ENCODE results near the gene SLC25A21.
"Not testable (repeated sequence)": the region's sequence is repeated elsewhere in the genome, so short reads cannot be mapped to it uniquely, and the experiment has no call there.

SLC25A21 gene

GRCh38 chr14:36719823-36720222, 452.6 kb downstream of the SLC25A21 start:
- intact Hi-C loops (cut with micrococcal nuclease): no loop called here
- H3K27ac Mint-ChIP-seq: no peak overlapping the region
- no peaks in the 10 kb centered on the region for H3K36me3 Mint-ChIP-seq (ENCODE audit: low read depth)
- H3K4me1 Mint-ChIP-seq (ENCODE audit: low read depth): no peaks in the 10 kb centered on the region
- no peak overlapping the region for H3K4me3 Mint-ChIP-seq
- H3K27me3 Mint-ChIP-seq: no peaks in the 10 kb centered on the region
- no peaks in the 10 kb centered on the region for H3K9me3 Mint-ChIP-seq

- H3K27ac Mint-ChIP-seq: no peak overlapping the region
- no peaks in the 10 kb centered on the region for H3K9me3 Mint-ChIP-seq
- no peak overlapping the region for H3K4me3 Mint-ChIP-seq
- no peaks in the 10 kb centered on the region for H3K4me1 Mint-ChIP-seq (ENCODE audit: low read depth)
- intact Hi-C loops (cut with micrococcal nuclease): no loop called here
- no peaks in the 10 kb centered on the region for H3K36me3 Mint-ChIP-seq (ENCODE audit: low read depth)
- H3K27me3 Mint-ChIP-seq: no peaks in the 10 kb centered on the region
Observed at GRCh38 chr14:36718216-36718615, 454.2 kb downstream of the SLC25A21 start.

GRCh38 chr14:36717363-36717762, 455.0 kb downstream of the SLC25A21 start:
- intact Hi-C loops (cut with micrococcal nuclease): no loop called here
- Mint-ChIP-seq H3K27me3 (no peaks in the 10 kb centered on the region), H3K4me1 (ENCODE audit: low read depth) (no peaks in the 10 kb centered on the region), H3K4me3 (no peak overlapping the region), H3K36me3 (ENCODE audit: low read depth) (no peaks in the 10 kb centered on the region), H3K27ac (no peak overlapping the region), H3K9me3 (no peaks in the 10 kb centered on the region)

DNA sequence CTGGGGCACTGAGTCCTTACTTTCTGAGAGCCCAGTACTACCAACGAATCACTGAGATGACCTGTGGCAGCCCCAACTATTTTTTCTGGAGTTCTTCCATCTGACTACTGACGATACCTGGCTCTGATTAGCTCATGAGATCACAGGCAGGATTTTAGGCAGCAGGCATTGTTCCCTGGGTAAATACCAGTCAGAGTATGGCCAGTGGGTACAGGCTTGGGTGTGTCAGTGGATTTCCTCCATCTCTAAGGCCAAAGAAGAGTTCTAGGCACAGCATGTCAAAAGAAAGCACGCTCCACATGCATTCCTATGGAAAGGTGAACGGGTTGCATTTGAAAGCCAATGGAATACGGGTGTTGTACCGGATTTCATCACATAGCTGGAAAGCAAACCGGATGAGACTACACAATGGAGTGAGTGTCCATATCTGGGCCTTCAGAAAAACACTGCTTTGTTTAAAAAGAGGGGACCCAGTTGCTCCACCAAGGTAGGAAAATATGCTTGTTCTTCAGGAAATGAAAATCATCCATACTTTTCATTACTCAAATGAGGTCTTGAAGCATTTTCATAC, 455.7 kb downstream of the SLC25A21 start:
- H3K27me3 Mint-ChIP-seq: no peaks in the 10 kb centered on the region
- H3K4me3 Mint-ChIP-seq: no peak overlapping the region
- H3K9me3 Mint-ChIP-seq: no peaks in the 10 kb centered on the region
- no peak overlapping the region for H3K27ac Mint-ChIP-seq
- H3K4me1 Mint-ChIP-seq (ENCODE audit: low read depth): no peaks in the 10 kb centered on the region
- no peaks in the 10 kb centered on the region for H3K36me3 Mint-ChIP-seq (ENCODE audit: low read depth)
- intact Hi-C loops (cut with micrococcal nuclease): no loop called here

DNA sequence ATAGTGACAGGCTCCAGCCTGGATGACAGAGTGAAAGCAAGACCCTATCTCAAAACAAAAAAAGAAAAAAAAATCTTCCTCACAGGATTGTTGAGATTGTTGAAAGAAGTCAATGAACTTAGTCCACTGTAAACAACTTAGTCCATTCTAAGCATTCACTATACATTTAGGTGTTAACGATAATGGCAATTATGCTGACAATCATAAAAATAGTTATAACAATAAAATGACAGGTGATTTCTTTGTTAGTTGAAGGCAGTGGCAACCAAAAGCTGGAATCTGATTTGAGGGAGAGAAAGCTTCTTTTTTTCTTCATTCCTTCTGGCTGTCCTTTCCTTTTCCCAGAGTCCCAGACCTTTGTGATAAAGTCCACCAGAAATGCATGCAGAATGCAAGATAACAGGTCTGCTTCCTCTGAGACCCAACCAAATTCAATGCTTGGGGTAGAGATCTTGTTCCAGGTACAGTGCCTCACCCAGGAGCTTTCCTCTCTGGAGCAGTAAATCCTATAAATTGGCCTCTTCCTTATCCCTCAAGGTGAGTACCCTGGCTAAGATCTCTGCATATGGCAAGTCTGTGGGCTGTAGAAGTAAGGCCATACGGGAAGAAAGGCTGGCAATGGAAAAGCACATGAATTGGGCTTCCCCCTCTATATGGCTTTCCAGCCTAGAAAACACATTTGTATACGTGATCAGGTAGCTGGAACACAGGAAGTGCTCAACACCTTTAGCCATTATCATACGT, 458.3 kb downstream of the SLC25A21 start:
- H3K27ac Mint-ChIP-seq: no peak overlapping the region
- no peaks in the 10 kb centered on the region for H3K27me3 Mint-ChIP-seq
- no peak overlapping the region for H3K4me3 Mint-ChIP-seq
- no peaks in the 10 kb centered on the region for H3K36me3 Mint-ChIP-seq (ENCODE audit: low read depth)
- no peaks in the 10 kb centered on the region for H3K4me1 Mint-ChIP-seq (ENCODE audit: low read depth)
- intact Hi-C loops (cut with micrococcal nuclease): no loop called here
- H3K9me3 Mint-ChIP-seq: no peaks in the 10 kb centered on the region

DNA sequence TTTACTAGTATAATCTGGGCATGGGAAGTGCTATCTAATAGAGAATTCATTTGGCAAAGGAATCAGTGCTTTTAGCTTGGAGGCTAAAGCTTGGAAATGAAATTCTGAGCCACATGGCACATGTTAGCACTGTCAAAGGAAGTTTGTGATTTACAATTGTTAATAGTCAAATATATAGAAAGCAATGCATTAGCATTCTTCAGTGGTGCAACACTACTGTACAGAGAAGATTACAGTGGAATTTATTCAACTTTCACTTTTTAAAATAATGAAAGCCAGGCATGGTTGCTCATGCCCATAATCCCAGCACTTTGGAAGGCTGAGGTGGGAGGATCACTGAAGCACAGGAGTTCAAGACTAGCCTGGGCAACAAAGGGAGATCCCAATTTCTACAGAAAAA, 464.8 kb downstream of the SLC25A21 start:
- no peaks in the 10 kb centered on the region for H3K4me1 Mint-ChIP-seq (ENCODE audit: low read depth)
- no peaks in the 10 kb centered on the region for H3K27me3 Mint-ChIP-seq
- H3K9me3 Mint-ChIP-seq: no peaks in the 10 kb centered on the region
- no peaks in the 10 kb centered on the region for H3K36me3 Mint-ChIP-seq (ENCODE audit: low read depth)
- H3K27ac Mint-ChIP-seq: no peak overlapping the region
- no peak overlapping the region for H3K4me3 Mint-ChIP-seq
- intact Hi-C loops (cut with micrococcal nuclease): no loop called here

- no peaks in the 10 kb centered on the region for H3K4me1 Mint-ChIP-seq (ENCODE audit: low read depth)
- H3K27me3 Mint-ChIP-seq: no peaks in the 10 kb centered on the region
- H3K27ac Mint-ChIP-seq: no peak overlapping the region
- intact Hi-C loops (cut with micrococcal nuclease): no loop called here
- H3K4me3 Mint-ChIP-seq: no peak overlapping the region
- H3K9me3 Mint-ChIP-seq: peaks cover 11% of the 10 kb centered on the region
- H3K36me3 Mint-ChIP-seq (ENCODE audit: low read depth): no peaks in the 10 kb centered on the region
Observed at GRCh38 chr14:36702474-36702873, 469.9 kb downstream of the SLC25A21 start.

GRCh38 chr14:36701132-36701531, 471.3 kb downstream of the SLC25A21 start:
- Mint-ChIP-seq H3K27me3 (no peaks in the 10 kb centered on the region), H3K9me3 (peaks cover 18% of the 10 kb centered on the region), H3K27ac (no peak overlapping the region), H3K4me1 (ENCODE audit: low read depth) (no peaks in the 10 kb centered on the region), H3K4me3 (no peak overlapping the region), H3K36me3 (ENCODE audit: low read depth) (no peaks in the 10 kb centered on the region)
- intact Hi-C loops (cut with micrococcal nuclease): no loop called here

DNA sequence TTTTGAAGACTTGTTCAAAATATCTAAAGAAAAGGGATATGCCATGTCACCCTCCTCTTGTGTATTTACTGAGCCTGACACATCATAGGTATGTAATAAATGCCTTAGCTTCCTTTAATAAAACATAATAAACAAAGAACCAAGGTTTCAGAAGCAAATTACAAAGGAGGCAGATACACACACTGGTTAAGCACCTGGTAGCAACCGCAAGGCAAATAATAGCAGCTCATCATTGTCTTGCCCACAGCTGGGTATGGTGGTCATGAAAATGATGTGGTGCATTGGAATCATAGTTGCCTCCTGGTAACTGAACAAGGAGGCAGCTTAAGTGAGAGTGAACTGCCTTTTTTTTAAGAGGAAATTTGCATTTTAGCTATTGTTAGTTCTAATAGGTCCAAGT, 471.8 kb downstream of the SLC25A21 start:
- intact Hi-C loops (cut with micrococcal nuclease): no loop called here
- peaks cover 18% of the 10 kb centered on the region for H3K9me3 Mint-ChIP-seq

DNA sequence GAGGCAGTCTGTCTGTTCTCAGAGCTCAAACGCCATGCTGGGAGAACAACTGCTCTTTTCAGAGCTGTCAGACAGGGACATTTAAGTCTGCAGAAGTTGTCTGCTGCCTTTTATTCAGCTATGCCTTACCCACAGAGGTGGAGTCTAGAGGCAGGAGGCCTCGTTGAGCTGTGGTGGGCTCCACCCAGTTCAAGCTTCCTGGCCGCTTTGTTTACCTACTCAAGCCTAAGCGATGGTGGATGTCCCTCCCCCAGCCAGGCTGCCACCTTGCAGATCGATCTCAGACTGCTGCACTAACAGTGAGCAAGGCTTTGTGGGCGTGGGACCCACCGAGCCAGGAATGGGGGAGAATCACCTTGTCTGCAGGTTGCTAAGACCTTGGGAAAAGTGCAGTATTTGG, 473.0 kb downstream of the SLC25A21 start:
- H3K36me3 Mint-ChIP-seq (ENCODE audit: low read depth); intact Hi-C loops (cut with micrococcal nuclease); H3K4me1 Mint-ChIP-seq (ENCODE audit: low read depth); H3K27me3 Mint-ChIP-seq; H3K27ac Mint-ChIP-seq; H3K4me3 Mint-ChIP-seq: not testable (repeated sequence)
- peaks cover 18% of the 10 kb centered on the region for H3K9me3 Mint-ChIP-seq

More for the DNA sequence above, 471.8 kb downstream of the SLC25A21 start:
- Mint-ChIP-seq H3K4me1 (ENCODE audit: low read depth) (no peaks in the 10 kb centered on the region), H3K27ac (no peak overlapping the region), H3K36me3 (ENCODE audit: low read depth) (no peaks in the 10 kb centered on the region), H3K4me3 (no peak overlapping the region), H3K27me3 (no peaks in the 10 kb centered on the region)

DNA sequence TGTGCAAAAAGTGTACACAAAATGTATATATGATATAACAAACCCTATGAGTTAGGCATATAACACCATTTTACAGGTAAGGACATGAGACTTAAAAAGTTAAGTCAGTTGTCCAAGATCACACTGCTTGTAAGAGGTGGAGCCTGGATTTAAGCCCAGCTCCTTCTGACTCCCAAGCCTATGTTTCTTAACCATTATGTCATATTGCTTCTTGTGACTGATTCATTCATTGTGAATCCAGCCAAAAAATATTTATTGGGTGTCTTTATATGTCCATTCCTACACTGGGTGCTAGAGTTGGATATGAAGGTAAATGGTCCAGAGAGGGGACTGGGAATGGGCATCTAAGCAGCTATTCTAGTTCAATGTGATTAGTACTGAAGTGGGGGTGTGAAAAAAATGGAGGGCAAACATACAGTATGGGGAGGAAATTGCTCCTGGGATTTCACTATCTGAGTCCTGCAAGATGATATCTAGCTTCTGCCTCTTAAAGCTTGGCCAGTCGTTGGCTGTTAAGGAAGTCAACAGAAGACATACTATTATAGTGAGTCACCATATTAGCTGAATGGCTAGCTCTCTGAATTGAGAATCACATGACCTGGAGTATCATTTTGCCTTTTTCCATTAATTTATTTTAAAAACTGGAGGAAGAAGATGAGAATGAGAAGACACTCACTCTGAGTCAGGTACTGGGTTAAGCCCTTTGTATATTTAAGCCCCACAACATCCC, 481.9 kb downstream of the SLC25A21 start:
- Mint-ChIP-seq H3K4me1 (ENCODE audit: low read depth) (no peaks in the 10 kb centered on the region), H3K9me3 (no peaks in the 10 kb centered on the region), H3K27me3 (no peaks in the 10 kb centered on the region), H3K36me3 (ENCODE audit: low read depth) (no peaks in the 10 kb centered on the region), H3K27ac (no peak overlapping the region), H3K4me3 (no peak overlapping the region)
- intact Hi-C loops (cut with micrococcal nuclease): no loop called here

DNA sequence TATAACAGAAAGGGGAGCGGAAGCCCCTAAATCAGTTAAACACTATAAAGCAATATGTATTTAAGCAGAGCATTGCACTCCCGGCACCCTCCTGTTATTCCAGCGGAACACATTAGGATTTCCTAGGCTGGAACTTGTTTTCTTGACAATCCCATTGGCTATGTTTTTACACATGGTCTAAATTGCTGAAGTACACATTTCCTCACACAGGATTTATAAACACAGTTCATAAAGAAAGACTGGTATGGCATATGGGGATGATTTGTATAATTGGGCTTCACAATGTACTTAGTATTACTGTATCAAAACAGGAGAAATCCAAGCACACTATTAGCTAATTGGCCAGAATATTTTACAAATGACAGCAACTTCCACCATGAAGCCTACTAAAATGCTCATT, 487.5 kb downstream of the SLC25A21 start:
- H3K4me1 Mint-ChIP-seq (ENCODE audit: low read depth): no peaks in the 10 kb centered on the region
- H3K27ac Mint-ChIP-seq: no peak overlapping the region
- H3K36me3 Mint-ChIP-seq (ENCODE audit: low read depth): no peaks in the 10 kb centered on the region
- intact Hi-C loops (cut with micrococcal nuclease): no loop called here
- no peaks in the 10 kb centered on the region for H3K9me3 Mint-ChIP-seq
- H3K4me3 Mint-ChIP-seq: no peak overlapping the region
- peaks cover 9% of the 10 kb centered on the region for H3K27me3 Mint-ChIP-seq

DNA sequence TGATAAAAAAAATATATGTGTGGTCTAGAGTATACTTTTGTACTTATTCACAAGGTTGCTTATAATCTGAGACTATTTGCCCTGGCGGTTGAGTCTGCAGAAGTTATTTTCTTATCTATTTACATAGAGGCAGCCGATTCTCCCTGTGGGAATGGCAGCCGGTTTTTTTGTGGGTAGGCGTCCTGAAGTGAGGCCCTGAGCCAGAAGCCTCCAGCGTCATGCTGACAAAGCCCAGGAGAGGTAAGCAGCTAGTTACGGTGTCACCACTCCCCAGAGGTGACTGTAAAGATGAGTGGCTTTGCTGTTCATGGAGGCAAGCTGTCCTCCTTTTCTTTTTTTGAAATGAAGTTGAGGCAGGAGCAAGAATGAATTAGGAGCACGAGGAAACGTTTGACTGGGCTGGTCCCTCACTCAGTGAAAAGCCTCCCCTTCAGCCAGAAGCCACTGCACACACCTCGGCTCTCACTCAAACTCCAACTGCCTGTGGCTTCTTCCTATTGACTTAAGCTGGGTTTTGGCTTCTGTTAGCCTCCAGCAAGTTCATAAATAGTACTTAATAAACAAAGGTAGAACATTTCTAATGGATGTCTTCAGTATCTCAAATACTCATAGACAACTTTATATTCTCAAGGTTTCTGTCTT, 489.2 kb downstream of the SLC25A21 start:
- H3K36me3 Mint-ChIP-seq (ENCODE audit: low read depth): no peaks in the 10 kb centered on the region

DNA sequence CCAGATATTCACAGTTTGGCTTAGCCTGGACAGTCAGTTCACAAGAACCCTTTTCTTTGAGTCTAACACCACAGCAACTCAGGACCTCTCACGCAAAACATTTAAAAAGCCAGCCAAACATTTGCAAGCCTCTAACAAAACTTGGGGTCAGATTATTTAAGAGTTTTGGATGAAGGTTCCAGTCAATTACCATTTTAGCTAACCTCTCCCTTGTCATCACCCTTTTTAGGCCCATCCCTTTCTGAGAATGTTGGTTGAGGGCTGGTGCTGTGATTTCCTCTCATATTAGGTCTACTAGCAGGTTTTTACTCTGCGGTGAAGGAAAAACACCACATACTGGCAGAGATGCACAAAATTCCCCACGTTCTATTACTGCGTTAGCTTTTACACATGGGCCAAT, 490.1 kb downstream of the SLC25A21 start:
- Mint-ChIP-seq H3K9me3 (no peaks in the 10 kb centered on the region), H3K4me3 (no peak overlapping the region), H3K27ac (no peak overlapping the region), H3K27me3 (peaks cover 9% of the 10 kb centered on the region), H3K36me3 (ENCODE audit: low read depth) (no peaks in the 10 kb centered on the region), H3K4me1 (ENCODE audit: low read depth) (no peaks in the 10 kb centered on the region)
- intact Hi-C loops (cut with micrococcal nuclease): no loop called here

More for the DNA sequence above, 489.2 kb downstream of the SLC25A21 start:
- Mint-ChIP-seq H3K27me3 (peaks cover 9% of the 10 kb centered on the region), H3K4me1 (ENCODE audit: low read depth) (no peaks in the 10 kb centered on the region), H3K4me3 (no peak overlapping the region), H3K9me3 (no peaks in the 10 kb centered on the region), H3K27ac (no peak overlapping the region)
- intact Hi-C loops (cut with micrococcal nuclease): no loop called here

Measured in dendritic cell treated with granulocyte-macrophage colony-stimulating factor and Interleukin-4, amounts not matched to agents 40 ng/mL and 50 ng/mL, for 4 days (primary cell).